Skin epidermis (tissue), 12 donors: ENCODE measurements around the gene TAF11L10.
"Not testable (repeated sequence)": the region's sequence is repeated elsewhere in the genome, so short reads cannot be mapped to it uniquely, and the experiment has no call there.

ENCODE experiments used
- H3K27ac ChIP-seq, 21 experiments: fragments of 200-600 bp; sonication (generic) in 11 of 21; one replicate each; pipeline ENCODE4 v1.5.0; 2020; ENCODE audit warnings: mild to moderate bottlenecking in 3 of 21, inconsistent platforms in 2 of 21, moderate library complexity in 2 of 21
- H3K4me3 ChIP-seq, 7 experiments: fragments of 200-600 bp; sonication (generic) in 2 of 7; one replicate each; pipeline ENCODE4 v1.5.0; 2020; ENCODE audit warnings: inconsistent platforms in 2 of 7, mild to moderate bottlenecking in 2 of 7, moderate library complexity in 1 of 7

The TAF11L10 gene

DNA sequence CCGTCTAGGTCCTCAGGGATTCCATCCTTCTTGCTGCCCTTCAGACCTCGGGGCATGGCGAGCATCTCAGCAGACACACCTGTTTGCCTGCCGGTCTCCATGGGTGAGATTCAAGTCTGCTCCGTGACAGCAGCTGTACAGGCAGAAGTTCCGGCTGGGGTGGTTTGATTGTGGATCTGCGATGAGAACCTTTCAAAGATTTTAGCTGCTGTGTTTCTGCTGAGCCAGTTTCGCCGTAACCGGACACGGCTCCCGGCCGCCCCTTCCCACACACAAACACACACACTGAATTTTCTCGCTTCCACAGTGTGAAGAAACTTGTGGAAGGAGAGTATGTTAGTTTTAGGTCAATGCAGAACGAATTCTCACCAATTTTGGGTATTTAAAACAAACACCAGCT, at the start of gene TAF11L10:
TAF11L10 (minus strand) TSS at position 101 of the 400 bp plus-strand sequence.
- H3K4me3 ChIP-seq, H3K27ac ChIP-seq: not testable (repeated sequence)

- H3K4me3 ChIP-seq: no peak within 1 kb of the TSS
- no peak within 1 kb of the TSS for H3K27ac ChIP-seq
Measured at GRCh38 chr5:17634160-17634559, 36.5 kb upstream of the TAF11L10 start, which contains the start of gene TAF11L14. TSS of gene TAF11L14 (plus strand) at chr5:17634460.

- H3K4me3 ChIP-seq, H3K27ac ChIP-seq: not testable (repeated sequence)
Measured at GRCh38 chr5:17631788-17632187, 34.2 kb upstream of the TAF11L10 start, which contains the start of gene TAF11L13. TSS of gene TAF11L13 (plus strand) at chr5:17632088.

GRCh38 chr5:17625686-17626085, 28.1 kb upstream of the TAF11L10 start:
- H3K27ac ChIP-seq: no peak overlapping the region
- H3K4me3 ChIP-seq: no peak overlapping the region

GRCh38 chr5:17620627-17621026, 23.0 kb upstream of the TAF11L10 start:
- H3K27ac ChIP-seq: no peak overlapping the region
- no peak overlapping the region for H3K4me3 ChIP-seq

GRCh38 chr5:17619354-17619753, 21.7 kb upstream of the TAF11L10 start:
- Histone ChIP-seq H3K4me3 (no peak overlapping the region), H3K27ac (no peak overlapping the region)

DNA sequence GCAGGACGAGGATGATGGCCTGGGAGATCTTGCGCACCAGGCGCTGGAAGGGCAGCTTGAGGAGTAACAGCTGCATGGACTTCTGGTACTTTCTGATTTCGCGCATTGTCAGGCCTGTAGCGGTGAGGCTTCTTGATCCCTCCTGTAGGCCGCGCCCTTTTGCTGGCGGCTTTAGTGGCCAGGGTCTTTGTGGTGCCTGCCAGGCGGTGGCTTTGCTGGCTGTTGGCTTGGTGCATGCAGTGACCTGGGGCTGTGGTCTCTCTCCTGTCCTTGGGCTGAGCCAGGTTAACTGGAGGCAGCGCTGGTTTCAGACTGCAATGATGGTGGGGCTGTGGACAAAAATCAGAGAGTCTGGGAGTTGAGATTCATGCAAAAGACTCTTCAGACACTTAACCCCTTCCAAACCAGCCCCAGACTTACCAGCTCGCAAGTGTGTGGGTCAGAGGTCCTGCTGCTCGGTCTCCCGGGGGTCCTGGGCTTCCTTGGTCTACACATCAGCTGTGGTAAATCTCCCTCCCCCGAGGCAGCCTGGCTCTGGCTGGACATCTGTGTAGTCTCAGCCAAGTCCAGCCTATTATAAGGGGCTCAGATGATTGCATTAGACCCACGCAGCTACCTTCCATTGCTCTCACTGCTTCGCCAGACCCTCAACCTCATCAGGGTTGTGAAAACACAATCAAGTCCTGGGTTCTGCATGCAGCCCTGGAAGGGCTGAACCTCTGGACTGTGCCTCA, 17.4 kb upstream of the TAF11L10 start:
- H3K4me3 ChIP-seq: no peak overlapping the region
- no peak overlapping the region for H3K27ac ChIP-seq

DNA sequence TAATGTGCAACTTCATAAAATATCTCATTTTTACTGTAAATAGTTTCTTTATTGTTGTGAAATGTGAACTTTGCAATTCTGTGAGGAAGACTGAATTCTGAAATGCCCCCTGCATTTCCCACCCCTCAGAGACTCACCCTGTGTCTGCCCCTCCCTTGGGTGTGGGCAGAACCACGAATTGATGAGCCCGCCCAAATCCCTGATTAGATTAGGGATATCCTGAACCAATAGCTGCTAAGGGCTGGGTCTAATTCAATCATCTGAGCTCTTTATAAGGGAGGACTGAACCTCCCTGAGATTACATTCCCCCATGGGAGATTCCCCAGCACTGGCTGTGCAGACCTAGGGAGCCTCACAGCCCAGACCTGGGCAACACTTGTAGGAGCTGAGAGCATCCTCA, 12.5 kb upstream of the TAF11L10 start, which contains the start of gene TAF11L12:
TAF11L12 (plus strand) TSS at position 301 of the 400 bp plus-strand sequence.
- not testable (repeated sequence) for H3K4me3 ChIP-seq, H3K27ac ChIP-seq

GRCh38 chr5:17607461-17607860, 9.8 kb upstream of the TAF11L10 start:
- H3K4me3 ChIP-seq, H3K27ac ChIP-seq: not testable (repeated sequence)

- Histone ChIP-seq H3K4me3 (no peak overlapping the region), H3K27ac (no peak overlapping the region)
Measured at GRCh38 chr5:17604951-17605350, 7.3 kb upstream of the TAF11L10 start.

GRCh38 chr5:17603880-17604279, 6.3 kb upstream of the TAF11L10 start, which contains the start of gene TAF11L11:
TSS of gene TAF11L11 (plus strand) at chr5:17604183.
- not testable (repeated sequence) for H3K27ac ChIP-seq, H3K4me3 ChIP-seq

- H3K4me3 ChIP-seq, H3K27ac ChIP-seq: not testable (repeated sequence)
Measured at GRCh38 chr5:17594255-17594654, 3.4 kb downstream of the TAF11L10 start, which contains the start of gene TAF11L9. TSS of gene TAF11L9 (minus strand) at chr5:17594394.

DNA sequence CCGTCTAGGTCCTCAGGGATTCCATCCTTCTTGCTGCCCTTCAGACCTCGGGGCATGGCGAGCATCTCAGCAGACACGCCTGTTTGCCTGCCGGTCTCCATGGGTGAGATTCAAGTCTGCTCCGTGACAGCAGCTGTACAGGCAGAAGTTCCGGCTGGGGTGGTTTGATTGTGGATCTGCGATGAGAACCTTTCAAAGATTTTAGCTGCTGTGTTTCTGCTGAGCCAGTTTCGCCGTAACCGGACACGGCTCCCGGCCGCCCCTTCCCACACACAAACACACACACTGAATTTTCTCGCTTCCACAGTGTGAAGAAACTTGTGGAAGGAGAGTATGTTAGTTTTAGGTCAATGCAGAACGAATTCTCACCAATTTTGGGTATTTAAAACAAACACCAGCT, 6.8 kb downstream of the TAF11L10 start, which contains the start of gene TAF11L8:
TAF11L8 (minus strand) TSS at position 101 of the 400 bp plus-strand sequence.
- H3K27ac ChIP-seq, H3K4me3 ChIP-seq: not testable (repeated sequence)

GRCh38 chr5:17585658-17586057, 12.0 kb downstream of the TAF11L10 start, which contains the start of gene TAF11L7:
TSS of gene TAF11L7 (minus strand) at chr5:17585758.
- H3K27ac ChIP-seq, H3K4me3 ChIP-seq: not testable (repeated sequence)
